Kidney (tissue), 14 donors: Measurements from ENCODE around the gene CDC5L. TPM values are rescaled to one million over a fixed set of nuclear protein-coding genes. Genes with fewer than 3 reads are reported as not detected.

Experiments
- DNase-seq, 5 donors: peaks; one replicate each; pipeline ENCODE4 v3.0.0-alpha.2; 2013 to 2020
- FAIRE-seq: peaks from 2 replicates; lab custom pipeline; 2012; peaks lifted over from hg19 to GRCh38; lab: Jason Lieb, UNC
- H3K27ac ChIP-seq, 2 donors: one replicate each; pipeline ENCODE4 v1.7.0; 2013; ENCODE audit warnings: low read depth in 2 of 2, low read length in 2 of 2, inconsistent platforms in 1 of 2
- H3K27me3 ChIP-seq: one replicate; pipeline ENCODE4 v1.7.1; 2013; ENCODE audit warnings: low read length, inconsistent platforms; ENCODE audit not compliant: control insufficient read depth, insufficient read depth
- H3K36me3 ChIP-seq, 3 donors: one replicate each; pipeline versions ENCODE4 v1.7.0 to v1.7.1; 2013; ENCODE audit warnings: low read length in 3 of 3, control low read depth in 1 of 3, inconsistent platforms in 1 of 3; ENCODE audit not compliant: insufficient read depth in 3 of 3, control insufficient read depth in 2 of 3
- H3K4me1 ChIP-seq, 3 donors: one replicate each; pipeline versions ENCODE4 v1.7.0 to v1.7.1; 2013; ENCODE audit warnings: low read length in 3 of 3, inconsistent platforms in 1 of 3, low read depth in 1 of 3; ENCODE audit not compliant: control insufficient read depth in 2 of 3, insufficient read depth in 2 of 3
- H3K4me3 ChIP-seq, 3 donors: one replicate each; pipeline versions ENCODE4 v1.7.0 to v1.8.1; 2013; ENCODE audit warnings: low read length in 3 of 3, control low read depth in 1 of 3, inconsistent platforms in 1 of 3
- H3K9ac ChIP-seq, 3 donors: one replicate each; pipeline versions ENCODE4 v1.7.0 to v1.7.1; 2013; ENCODE audit warnings: low read length in 3 of 3, control low read depth in 1 of 3, inconsistent platforms in 1 of 3
- H3K9me3 ChIP-seq, 3 donors: one replicate each; pipeline versions ENCODE4 v1.7.0 to v1.7.1; 2013; ENCODE audit warnings: low read length in 3 of 3, control low read depth in 1 of 3, inconsistent platforms in 1 of 3; ENCODE audit not compliant: control insufficient read depth in 2 of 3, insufficient read depth in 1 of 3
- intact Hi-C: fragments of 100-400 bp; cut with DNase I; formaldehyde crosslinking; loops from one replicate; pipeline ENCODE4 v1.11.1; 2022
- polyA plus RNA-seq: library from polyadenylated mRNA; stranded (reverse); fragments of 350-450 nt; fragmentation: Illumina TruSeq; extraction: RNeasy Lipid Tissue Mini Kit (QIAGEN cat#74804); gene quantifications from one replicate; pipeline ENCODE4 v1.2.3, GENCODE V29; 2014; ENCODE audit warnings: low read depth, low replicate concordance; ENCODE audit not compliant: insufficient read depth
- total RNA-seq: library from RNA; stranded (reverse); fragmentation: NEBNext Ultra II Directional; extraction: Animal tissue kit (Norgen Biotek cat#: 25700); gene quantifications from one replicate; pipeline ENCODE4 v1.2.1, GENCODE V29; 2021
- TF ChIP-seq, protein P1 (sequence below): IDR thresholded peaks from 3 replicates; pipeline ENCODE4 v1.5.1; 2012; ENCODE audit warnings: mild to moderate bottlenecking, moderate library complexity, borderline replicate concordance; ENCODE audit not compliant: insufficient read depth; ENCODE audit errors: extremely low read depth
- donor health status: control.
- donor health status: control.
- donor health status: control.
- donor health status: control.
- donor health status: control.
- donor health status: DM: yes; HTN: yes; CAD: no.
- donor health status: Normal renal cell carcinoma (clear cell type).

Gene CDC5L
- total and polyA plus RNA-seq, 2 donors from 2014 or later, result 7.6 to 17.6 TPM

GRCh38 chr6:44432726-44433125 lies 45.2 kb downstream of the CDC5L start:
- intact Hi-C loops, result no loop called here
- no peaks in the 10 kb centered on the region for H3K27me3 ChIP-seq
- H3K4me1 ChIP-seq, result no peaks in the 10 kb centered on the region
- FAIRE-seq, result no peak
- peak in 1 of 5 donors; percentile 26 for DNase-seq
- peaks cover 0 to 8% (median 5%) of the 10 kb centered on the region in 3 donors for H3K36me3 ChIP-seq
- H3K9me3 ChIP-seq, result no peaks in the 10 kb centered on the region
- no peak overlapping the region for H3K9ac ChIP-seq
- TF ChIP-seq, protein P1, sequence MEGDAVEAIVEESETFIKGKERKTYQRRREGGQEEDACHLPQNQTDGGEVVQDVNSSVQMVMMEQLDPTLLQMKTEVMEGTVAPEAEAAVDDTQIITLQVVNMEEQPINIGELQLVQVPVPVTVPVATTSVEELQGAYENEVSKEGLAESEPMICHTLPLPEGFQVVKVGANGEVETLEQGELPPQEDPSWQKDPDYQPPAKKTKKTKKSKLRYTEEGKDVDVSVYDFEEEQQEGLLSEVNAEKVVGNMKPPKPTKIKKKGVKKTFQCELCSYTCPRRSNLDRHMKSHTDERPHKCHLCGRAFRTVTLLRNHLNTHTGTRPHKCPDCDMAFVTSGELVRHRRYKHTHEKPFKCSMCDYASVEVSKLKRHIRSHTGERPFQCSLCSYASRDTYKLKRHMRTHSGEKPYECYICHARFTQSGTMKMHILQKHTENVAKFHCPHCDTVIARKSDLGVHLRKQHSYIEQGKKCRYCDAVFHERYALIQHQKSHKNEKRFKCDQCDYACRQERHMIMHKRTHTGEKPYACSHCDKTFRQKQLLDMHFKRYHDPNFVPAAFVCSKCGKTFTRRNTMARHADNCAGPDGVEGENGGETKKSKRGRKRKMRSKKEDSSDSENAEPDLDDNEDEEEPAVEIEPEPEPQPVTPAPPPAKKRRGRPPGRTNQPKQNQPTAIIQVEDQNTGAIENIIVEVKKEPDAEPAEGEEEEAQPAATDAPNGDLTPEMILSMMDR, result no peak
- no peak overlapping the region for H3K27ac ChIP-seq
- H3K4me3 ChIP-seq, result no peak overlapping the region

- Histone ChIP-seq H3K4me1 (no peaks in the 10 kb centered on the region), H3K27ac (no peak overlapping the region), H3K4me3 (no peak overlapping the region), H3K27me3 (no peaks in the 10 kb centered on the region), H3K36me3 (no peaks in the 10 kb centered on the region), H3K9ac (no peak overlapping the region), H3K9me3 (no peaks in the 10 kb centered on the region)
- DNase-seq (no peak), FAIRE-seq (no peak)
- intact Hi-C loops, result no loop called here
- TF ChIP-seq, protein P1, result no peak
These were observed 48.0 kb downstream of the CDC5L start for GRCh38 chr6:44435500-44435899.

- intact Hi-C loops, result no loop called here
- FAIRE-seq (no peak), DNase-seq (no peak)
- Histone ChIP-seq H3K27me3 (no peaks in the 10 kb centered on the region), H3K27ac (no peak overlapping the region), H3K9ac (no peak overlapping the region), H3K36me3 (no peaks in the 10 kb centered on the region), H3K4me3 (no peak overlapping the region), H3K9me3 (peaks cover 0 to 3% (median 0%) of the 10 kb centered on the region in 3 donors), H3K4me1 (no peaks in the 10 kb centered on the region)
- TF ChIP-seq, protein P1, result no peak
These were observed 51.3 kb downstream of the CDC5L start for GRCh38 chr6:44438827-44439226.
